GM12874 (cell line): Measurements from ENCODE around the gene LRRC15.

ENCODE experiments used
- CTCF ChIP-seq: IDR thresholded peaks from 2 replicates; pipeline ENCODE4 v1.5.1; 2011; ENCODE audit warnings: low read depth, mild to moderate bottlenecking, control low read depth, low read length, moderate library complexity; ENCODE audit not compliant: insufficient read depth

LRRC15 gene

GRCh38 chr3:194373028-194373427 lies 3.5 kb upstream of the LRRC15 start:
- TF ChIP-seq CTCF: no peak

DNA sequence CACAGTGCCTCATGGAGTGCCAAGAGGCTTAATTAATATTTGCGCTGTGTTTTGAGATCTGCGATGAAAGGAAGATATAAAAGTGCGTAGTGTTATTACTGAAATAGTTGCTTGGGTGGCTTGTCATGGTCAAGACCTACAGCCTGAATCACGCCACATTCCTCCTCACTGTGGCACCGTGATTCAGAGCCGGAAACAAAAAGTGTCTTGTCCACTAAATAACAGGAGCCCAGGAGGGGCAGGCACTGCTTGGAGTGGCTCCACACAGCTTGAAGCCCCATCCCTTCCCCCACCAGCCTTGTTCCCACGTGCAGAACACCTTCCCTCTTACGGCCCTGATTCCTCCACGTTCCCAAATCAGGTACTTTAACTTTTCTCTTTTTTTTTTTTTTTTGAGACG lies 1.2 kb upstream of the LRRC15 start:
- TF ChIP-seq CTCF: no peak

DNA sequence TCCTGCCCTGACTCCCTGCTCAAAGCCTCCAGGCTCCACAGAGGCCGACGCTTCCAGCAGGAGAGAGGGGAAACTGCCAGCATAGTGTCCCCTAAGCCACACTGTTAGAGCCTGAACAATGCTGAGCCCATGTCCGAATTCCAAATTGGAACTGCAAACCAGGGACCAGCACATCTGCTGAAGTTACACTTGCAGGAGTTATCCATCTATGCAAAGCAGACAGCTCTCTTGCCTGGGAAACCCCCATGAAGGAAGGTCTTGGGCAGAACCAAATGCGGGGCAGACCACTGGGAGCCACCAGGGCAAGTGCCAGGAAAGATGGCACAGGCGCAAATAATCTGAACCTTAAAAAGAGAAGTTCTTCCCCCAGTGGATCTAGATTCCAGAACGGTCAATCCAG lies 625 bp downstream of the LRRC15 start:
- TF ChIP-seq CTCF: no peak

GRCh38 chr3:194367992-194368841 lies 1.3 kb downstream of the LRRC15 start:
- no peak for TF ChIP-seq CTCF

- TF ChIP-seq CTCF: no peak
Observed at GRCh38 chr3:194365978-194366490, 3.5 kb downstream of the LRRC15 start.

DNA sequence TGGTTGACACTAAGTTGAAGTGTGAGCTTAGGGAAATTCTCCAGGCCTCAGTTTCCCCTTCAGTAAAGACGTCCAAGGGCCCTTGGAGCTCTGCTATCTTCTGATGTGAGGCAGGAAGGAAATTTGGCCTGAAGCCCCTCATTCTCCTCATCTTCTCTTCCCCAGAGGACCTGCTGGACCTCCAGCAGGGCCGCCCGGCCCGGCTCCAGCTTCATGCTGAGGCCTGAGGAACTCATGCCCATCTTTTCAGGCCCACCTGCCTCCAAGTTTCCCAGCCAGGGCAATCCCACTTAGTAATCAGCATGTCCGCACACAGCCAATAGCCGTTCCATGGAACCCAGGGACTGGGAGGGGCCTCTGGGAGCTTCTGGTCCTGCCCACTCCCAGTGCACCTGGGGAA lies 4.0 kb downstream of the LRRC15 start:
- TF ChIP-seq CTCF: no peak

DNA sequence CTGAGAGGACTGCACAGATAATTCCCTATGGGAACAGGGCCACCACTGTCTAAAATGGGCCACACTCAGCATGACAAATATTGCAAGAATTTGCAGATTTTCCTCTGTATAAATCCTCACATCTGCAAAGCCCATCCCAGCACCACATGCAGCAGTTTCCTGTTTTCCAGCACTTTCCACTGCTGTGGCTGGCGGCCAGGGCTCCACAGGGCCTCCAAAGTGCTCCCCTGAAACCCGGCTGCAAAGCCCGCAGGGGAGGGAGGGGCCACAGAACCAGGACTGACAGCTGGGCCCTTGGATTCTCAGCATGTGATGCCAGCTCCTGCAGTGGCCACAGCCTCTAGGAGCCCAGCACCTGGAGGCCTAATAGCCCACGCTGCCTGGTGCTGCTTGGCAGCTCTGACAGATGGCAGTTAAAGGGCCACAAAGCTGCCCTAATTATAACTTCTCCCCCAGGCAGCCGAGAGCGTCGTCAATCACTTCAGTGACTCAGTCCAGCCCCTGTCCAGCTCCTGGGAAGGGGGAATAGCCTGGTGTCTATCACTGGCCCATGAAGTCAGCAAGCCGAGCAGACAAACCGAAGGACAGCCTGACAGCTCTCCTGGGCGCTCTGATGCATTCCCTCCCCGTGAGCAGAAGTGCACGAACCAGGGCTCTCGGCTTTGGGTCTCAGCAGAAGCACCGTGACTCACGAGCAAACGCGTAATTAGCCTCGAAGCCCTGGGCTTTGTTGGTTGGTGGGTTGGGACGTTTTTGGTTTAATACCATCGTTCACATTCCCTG lies 4.7 kb downstream of the LRRC15 start:
- no peak for TF ChIP-seq CTCF
